WTC11 (cell line): ENCODE data around the gene GSN. TPM values are rescaled to one million over a fixed set of nuclear protein-coding genes. Genes with fewer than 3 reads are reported as not detected.

Source experiments
- AFF4 ChIP-seq: sonication (generic); formaldehyde crosslinking; IDR thresholded peaks from 2 replicates; pipeline ENCODE4 v1.8.1; 2023; ENCODE audit warnings: mild to moderate bottlenecking, missing genetic modification reagents, borderline replicate concordance
- E2F1 ChIP-seq: sonication (generic); formaldehyde crosslinking; IDR thresholded peaks from 2 replicates; pipeline ENCODE4 v1.8.0; 2022; ENCODE audit warnings: mild to moderate bottlenecking, missing genetic modification reagents
- ETV6 ChIP-seq: sonication (generic); formaldehyde crosslinking; IDR thresholded peaks from 2 replicates; pipeline ENCODE4 v1.8.1; 2022; ENCODE audit warnings: mild to moderate bottlenecking, missing genetic modification reagents
- FOXK1 ChIP-seq: sonication (generic); formaldehyde crosslinking; IDR thresholded peaks from 2 replicates; pipeline ENCODE4 v1.8.0; 2022; ENCODE audit warnings: mild to moderate bottlenecking, moderate library complexity, missing genetic modification reagents
- HMGXB4 ChIP-seq: sonication (generic); formaldehyde crosslinking; IDR thresholded peaks from 2 replicates; pipeline ENCODE4 v1.8.1; 2023; ENCODE audit warnings: mild to moderate bottlenecking, moderate library complexity, missing genetic modification reagents
- JAZF1 ChIP-seq: fragments of 250-450 bp; sonication (Bioruptor Pico); IDR thresholded peaks from 2 replicates; pipeline ENCODE4 v1.9.0; 2021; ENCODE audit warnings: moderate library complexity, mild to moderate bottlenecking, inconsistent platforms
- MAX ChIP-seq: sonication (generic); formaldehyde crosslinking; IDR thresholded peaks from 2 replicates; pipeline ENCODE4 v1.8.0; 2022; ENCODE audit warnings: mild to moderate bottlenecking, missing genetic modification reagents
- NR2C2 ChIP-seq: sonication (generic); formaldehyde crosslinking; IDR thresholded peaks from 2 replicates; pipeline ENCODE4 v1.8.0; 2022; ENCODE audit warnings: mild to moderate bottlenecking, missing genetic modification reagents
- PRRX2 ChIP-seq: fragments of 250-450 bp; sonication (Bioruptor Pico); IDR thresholded peaks from 2 replicates; pipeline ENCODE4 v1.8.0; 2021; ENCODE audit warnings: mild to moderate bottlenecking
- SOX15 ChIP-seq: fragments of 250-450 bp; sonication (Bioruptor Pico); IDR thresholded peaks from 2 replicates; pipeline ENCODE4 v1.9.0; 2021; ENCODE audit warnings: mild to moderate bottlenecking
- TP53 ChIP-seq: sonication (generic); formaldehyde crosslinking; IDR thresholded peaks from 2 replicates; pipeline ENCODE4 v1.8.1; 2023; ENCODE audit warnings: mild to moderate bottlenecking, missing genetic modification reagents
- USF2 ChIP-seq: sonication (generic); formaldehyde crosslinking; IDR thresholded peaks from 2 replicates; pipeline ENCODE4 v1.8.1; 2023; ENCODE audit warnings: mild to moderate bottlenecking, missing genetic modification reagents, moderate library complexity
- ZNF263 ChIP-seq: sonication (generic); formaldehyde crosslinking; IDR thresholded peaks from 2 replicates; pipeline ENCODE4 v1.8.1; 2022; ENCODE audit warnings: low read depth, mild to moderate bottlenecking, moderate library complexity, missing genetic modification reagents
- ZNF281 ChIP-seq: sonication (generic); formaldehyde crosslinking; IDR thresholded peaks from 2 replicates; pipeline ENCODE4 v1.8.0; 2023; ENCODE audit warnings: mild to moderate bottlenecking, missing genetic modification reagents
- ZNF512 ChIP-seq: sonication (generic); formaldehyde crosslinking; IDR thresholded peaks from 2 replicates; pipeline ENCODE4 v1.8.1; 2022; ENCODE audit warnings: missing genetic modification reagents, borderline replicate concordance
- ZNF532 ChIP-seq: fragments of 250-450 bp; sonication (Bioruptor Pico); IDR thresholded peaks from 2 replicates; pipeline ENCODE4 v1.9.0; 2021; ENCODE audit warnings: mild to moderate bottlenecking, borderline replicate concordance
- ZSCAN18 ChIP-seq: fragments of 250-450 bp; sonication (Bioruptor Pico); IDR thresholded peaks from 2 replicates; pipeline ENCODE4 v2.1.2; 2022; ENCODE audit warnings: mild to moderate bottlenecking, moderate library complexity
- total RNA-seq: library from RNA; stranded (reverse); gene quantifications from 3 replicates; pipeline ENCODE4 v1.2.3, GENCODE V29; 2021

The GSN gene
- total RNA-seq, 1 experiment from 2014 or later: 47.0 TPM

- TF ChIP-seq ZNF512 (CRISPR knock-in tag): 0 out of 2 replicates have a peak, but pooled peaks have one; percentile 16
- TF ChIP-seq TP53: peak; percentile 92
- peak; percentile 48; the same call in 1 of the 2 replicates for TF ChIP-seq NR2C2 (CRISPR knock-in tag)
- no peak for TF ChIP-seq SOX15 (CRISPR knock-in tag)
- TF ChIP-seq FOXK1 (CRISPR knock-in tag): peak; percentile 51
- no peak for TF ChIP-seq ZSCAN18 (CRISPR knock-in tag)
- TF ChIP-seq ETV6 (CRISPR knock-in tag): no peak; the same call in none of the 2 replicates
- TF ChIP-seq ZNF532 (CRISPR knock-in tag): no peak
- TF ChIP-seq PRRX2 (CRISPR knock-in tag): no peak
- TF ChIP-seq MAX (CRISPR knock-in tag): peak; percentile 84
- peak; percentile 74; the same call in 1 of the 2 replicates for TF ChIP-seq E2F1 (CRISPR knock-in tag)
- TF ChIP-seq ZNF281 (CRISPR knock-in tag): peak; percentile 42; the same call in 1 of the 2 replicates
- TF ChIP-seq ZNF263: peak; percentile 76; the same call in 1 of the 2 replicates
- TF ChIP-seq AFF4: peak; percentile 57; the same call in 1 of the 2 replicates
- TF ChIP-seq USF2 (CRISPR knock-in tag): no peak
- TF ChIP-seq HMGXB4 (CRISPR knock-in tag): no peak
- no peak for TF ChIP-seq JAZF1
These were observed 101.8 kb downstream of the GSN start, which contains the start of gene STOM (continued) for GRCh38 chr9:121369595-121370265.
